ENCODE data around the gene STC2.
A peak's percentile ranks its signal among the peaks of the same experiment; 100 is the strongest.
"Not testable (repeated sequence)": the region's sequence is repeated elsewhere in the genome, so short reads cannot be mapped to it uniquely, and the experiment has no call there.

Gene STC2, protein sequence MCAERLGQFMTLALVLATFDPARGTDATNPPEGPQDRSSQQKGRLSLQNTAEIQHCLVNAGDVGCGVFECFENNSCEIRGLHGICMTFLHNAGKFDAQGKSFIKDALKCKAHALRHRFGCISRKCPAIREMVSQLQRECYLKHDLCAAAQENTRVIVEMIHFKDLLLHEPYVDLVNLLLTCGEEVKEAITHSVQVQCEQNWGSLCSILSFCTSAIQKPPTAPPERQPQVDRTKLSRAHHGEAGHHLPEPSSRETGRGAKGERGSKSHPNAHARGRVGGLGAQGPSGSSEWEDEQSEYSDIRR
- total RNA-seq, result 0.06 to 22.7 reads per million in 2 experiments

DNA sequence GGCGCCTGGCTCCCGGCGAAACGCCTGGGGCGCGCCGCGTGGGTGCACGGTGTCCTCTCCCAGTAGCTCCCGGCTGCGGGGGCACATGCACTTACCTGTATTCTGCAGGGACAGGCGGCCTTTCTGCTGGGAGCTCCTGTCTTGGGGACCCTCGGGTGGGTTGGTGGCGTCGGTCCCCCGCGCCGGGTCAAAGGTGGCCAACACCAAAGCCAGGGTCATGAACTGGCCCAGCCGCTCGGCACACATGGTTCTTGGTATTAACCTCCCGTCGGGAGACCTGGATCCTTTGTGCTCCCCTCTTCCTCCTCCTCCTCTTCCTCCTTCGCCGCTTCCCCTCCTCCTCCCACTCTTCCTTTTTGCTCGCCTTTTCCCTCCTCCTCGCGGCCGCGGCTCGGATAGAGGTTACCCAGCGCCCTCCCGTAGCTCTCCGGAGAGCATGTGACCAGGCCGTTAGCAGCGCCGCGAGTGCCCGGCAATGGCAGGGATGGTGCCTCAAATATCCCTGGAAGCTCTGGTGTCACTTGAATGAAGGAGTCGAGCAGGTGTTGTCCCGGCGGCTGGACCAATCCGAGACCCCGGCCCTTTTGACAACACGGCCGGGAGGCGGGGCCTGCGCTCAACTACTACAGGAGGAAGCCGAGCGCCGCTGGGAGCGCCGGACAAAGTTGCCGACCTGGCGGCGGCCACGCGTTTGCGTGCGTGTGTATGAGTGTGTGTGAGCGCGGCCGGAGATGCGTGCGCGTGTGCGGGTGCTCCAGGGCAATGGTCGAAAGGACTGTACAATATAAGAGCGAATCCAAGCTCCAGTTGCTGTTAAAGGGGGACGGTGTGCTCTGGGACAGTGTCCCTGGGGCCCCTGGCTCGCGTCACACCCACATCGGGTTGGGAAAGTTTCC, at the start of gene STC2:
TSS of gene STC2 (minus strand) at position 467 of the 896 bp plus-strand sequence. CDS start at position 246, 221 bp downstream.
- no peak for DNase-seq (ENCODE audit: low read depth)

DNA sequence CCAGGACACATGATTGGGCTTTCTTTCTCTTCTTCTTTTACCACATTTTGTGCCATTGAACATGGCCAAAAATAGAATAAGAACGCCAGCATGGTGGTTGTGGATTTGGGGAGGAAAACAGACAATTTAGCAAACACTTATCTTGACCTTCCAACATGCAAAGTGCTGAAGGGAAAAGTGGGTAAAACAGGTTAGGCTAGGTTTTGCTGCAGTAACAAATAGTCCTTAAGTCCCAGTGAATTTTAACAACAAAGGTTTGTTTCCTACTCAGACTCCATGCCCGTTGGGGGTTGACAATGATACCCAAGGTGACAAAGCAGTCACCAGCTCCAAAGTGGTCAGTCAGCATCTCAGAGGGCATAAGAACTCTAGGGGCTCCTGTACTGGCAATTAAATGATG, 43.2 kb upstream of the STC2 start:
- no peak for DNase-seq (ENCODE audit: low read depth)

- not testable (repeated sequence) for DNase-seq (ENCODE audit: low read depth)
Measured at GRCh38 chr5:173363406-173363805, 35.2 kb upstream of the STC2 start.

DNA sequence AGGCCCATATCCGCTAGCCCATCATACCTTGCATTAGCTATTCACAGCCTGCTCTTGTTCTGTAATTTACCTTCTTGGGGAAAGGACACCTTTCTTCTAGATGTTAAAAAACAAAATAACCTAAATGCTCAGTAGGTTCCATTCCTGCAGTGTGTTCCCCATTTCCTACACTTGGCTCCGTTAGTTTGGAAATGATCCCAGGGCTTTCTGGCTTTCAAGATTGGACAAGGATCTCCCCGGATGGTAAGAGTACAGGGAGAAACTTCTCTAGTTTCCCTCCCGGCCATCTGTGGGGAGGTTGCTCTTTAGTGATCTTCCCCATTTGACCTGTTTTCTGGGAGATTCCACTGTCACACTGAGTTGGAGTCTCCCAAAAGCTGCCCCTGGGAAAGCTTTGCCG, 27.3 kb upstream of the STC2 start:
- DNase-seq (ENCODE audit: low read depth), result no peak

DNA sequence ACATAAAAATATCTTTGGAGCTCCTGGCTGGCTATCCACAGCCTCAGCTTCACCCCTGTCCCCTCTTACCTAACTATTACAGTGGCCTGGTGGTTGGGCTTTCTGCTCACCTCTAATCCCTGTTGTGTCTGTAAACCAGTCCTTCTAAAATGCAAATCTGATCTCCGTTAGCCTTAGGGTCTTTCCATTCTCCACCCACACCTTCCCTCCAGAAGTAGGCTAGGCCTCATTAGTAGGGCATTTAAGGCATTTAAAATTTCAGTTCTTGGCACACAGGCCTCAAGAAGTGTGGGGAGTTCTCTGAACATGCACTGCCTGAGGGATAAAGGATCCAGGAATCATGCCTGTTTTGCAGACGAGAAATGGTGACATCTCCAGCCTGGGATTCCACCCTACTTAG, 26.4 kb upstream of the STC2 start:
- no peak for DNase-seq (ENCODE audit: low read depth)

GRCh38 chr5:173352366-173353349, 24.4 kb upstream of the STC2 start:
- no peak for DNase-seq (ENCODE audit: low read depth)

DNA sequence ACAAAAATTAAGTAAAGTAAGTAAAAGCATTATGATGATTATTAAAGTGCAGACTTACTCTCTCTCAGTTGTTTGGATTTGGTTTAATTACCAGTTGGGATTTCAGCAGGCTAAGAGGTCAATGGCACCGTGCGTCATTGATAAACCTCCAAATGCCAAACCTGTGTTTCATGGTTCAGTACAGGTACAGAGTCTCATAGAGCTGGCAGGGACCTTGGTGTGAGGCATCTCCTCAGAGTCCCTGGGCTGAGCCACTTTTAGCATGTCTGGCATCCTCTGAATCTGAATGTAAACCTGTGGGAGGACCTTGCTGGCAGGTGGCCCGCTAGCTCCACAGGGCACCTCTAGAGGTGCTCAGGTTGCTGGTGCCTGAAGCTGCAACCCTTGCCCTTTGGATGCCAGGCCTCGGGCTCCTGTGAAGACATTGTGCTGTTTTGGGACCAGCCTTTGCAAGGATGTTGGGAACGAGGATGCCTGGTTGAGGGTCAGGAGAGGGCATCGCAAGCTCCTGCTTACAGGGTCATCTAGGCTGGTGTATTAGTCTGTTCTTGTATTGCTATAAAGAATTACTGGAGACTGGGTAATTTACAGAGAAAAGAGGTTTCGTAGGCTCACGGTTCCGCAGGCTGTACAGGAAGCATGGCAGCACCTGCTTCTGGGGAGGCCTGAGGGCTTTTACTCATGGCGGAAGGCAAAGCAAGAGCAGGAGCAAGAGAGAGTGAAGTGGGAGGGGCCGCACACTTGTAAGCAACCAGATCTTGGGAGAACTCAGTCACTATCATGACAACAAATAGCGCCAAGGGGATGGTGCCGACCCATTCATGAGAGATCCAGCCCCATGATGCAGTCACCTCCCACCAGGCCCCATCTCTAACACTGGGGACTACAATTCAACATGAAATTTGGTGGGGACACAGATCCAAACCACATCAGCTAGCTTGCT, 14.9 kb upstream of the STC2 start:
- DNase-seq (ENCODE audit: low read depth), result no peak

DNA sequence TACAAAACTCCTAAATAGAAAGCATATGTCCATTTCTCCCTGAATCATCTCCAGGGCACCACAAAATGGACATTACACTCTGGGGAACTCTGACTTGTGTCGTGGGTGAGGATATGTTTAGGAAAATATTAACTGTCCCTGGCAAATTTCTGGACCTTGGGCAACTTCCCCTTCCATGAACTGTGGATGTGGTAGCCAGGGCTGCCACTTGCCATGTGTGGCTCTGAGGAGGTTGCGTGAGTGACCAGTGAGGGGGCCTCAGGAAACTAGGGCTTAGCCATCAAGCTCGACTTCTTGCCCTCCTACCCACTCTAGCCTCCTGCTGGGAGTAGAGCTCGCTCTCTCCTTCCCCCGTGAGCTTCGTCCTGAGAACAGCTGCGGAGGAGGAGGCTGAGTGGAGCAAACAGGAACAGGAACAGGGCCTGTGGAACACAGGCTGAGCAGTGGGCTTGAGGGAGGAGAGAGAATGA, 13.8 kb upstream of the STC2 start:
- no peak for DNase-seq (ENCODE audit: low read depth)

- DNase-seq (ENCODE audit: low read depth), result no peak
Measured at GRCh38 chr5:173340984-173341383, 12.8 kb upstream of the STC2 start.

- no peak for DNase-seq (ENCODE audit: low read depth)
Measured at GRCh38 chr5:173340451-173340850, 12.2 kb upstream of the STC2 start.

DNA sequence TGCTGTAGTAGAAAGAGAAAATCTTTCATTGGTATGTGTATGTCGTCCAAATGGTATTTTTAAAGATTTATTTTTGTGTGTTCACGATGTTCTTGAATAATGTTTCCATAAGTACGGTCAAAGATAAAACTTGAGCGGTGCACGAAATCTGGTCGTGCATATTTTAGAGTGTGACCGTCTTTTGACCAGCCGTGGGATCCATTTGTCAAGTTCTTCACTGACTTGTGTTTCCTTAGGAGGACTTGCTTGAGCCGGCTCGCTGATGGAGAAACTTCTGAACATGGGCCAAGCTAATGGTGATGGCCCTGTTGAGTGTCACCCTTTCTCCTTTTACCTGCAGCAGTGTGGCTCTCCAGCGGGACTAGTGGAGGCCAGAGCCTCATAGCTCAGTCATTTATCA, 11.1 kb upstream of the STC2 start:
- no peak for DNase-seq (ENCODE audit: low read depth)

DNA sequence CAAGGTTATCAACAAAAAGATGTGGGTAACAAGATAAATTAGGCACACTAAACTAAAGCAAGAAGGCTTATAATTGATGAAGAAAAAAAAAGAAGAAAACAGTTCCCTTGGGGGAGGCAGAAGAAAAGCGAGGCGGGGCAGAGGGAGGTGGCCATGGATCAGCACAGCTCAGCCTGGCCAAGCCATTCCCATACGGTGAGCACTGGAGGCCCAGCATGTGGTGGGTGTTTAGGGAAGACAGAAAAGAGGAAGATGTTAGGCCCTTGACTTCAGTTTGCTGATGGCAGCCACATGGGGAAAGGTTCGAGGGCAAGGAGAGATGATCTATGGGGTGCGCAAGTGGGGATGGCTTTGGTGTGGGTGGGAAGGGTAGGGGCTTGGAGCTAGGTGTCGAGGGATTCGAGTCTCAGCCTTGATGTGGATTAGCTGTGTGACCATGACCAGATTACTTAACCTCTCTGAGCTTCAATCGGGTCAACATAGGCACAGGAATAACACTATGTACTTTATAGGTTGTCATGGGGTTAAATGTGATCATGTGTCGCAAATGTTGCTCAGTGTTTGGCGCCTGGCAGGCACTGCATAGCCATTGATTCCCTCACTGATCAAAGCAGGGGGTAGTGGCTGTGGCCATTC, 10.3 kb upstream of the STC2 start:
- no peak for DNase-seq (ENCODE audit: low read depth)

DNA sequence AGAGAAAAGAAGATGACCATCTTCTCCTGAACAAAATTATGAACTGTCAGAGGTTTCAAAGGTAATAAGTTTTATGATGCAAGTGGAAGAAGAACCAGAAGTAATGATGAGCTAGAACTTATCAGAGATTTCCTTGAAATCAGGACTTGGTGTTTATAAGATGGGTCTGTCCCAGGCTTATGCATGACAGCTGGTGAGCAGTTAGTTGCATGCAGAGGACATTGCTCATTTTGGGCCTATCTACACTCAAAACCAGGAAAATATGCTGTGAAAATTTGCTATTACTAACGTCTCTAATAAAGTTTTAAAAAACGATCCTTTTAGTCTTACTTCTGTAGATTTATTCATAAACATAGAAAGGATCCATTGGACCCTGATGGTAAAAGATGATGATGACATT, 6.6 kb upstream of the STC2 start:
- DNase-seq (ENCODE audit: low read depth), result no peak

- DNase-seq (ENCODE audit: low read depth), result no peak
Measured at GRCh38 chr5:173333925-173334661, 5.9 kb upstream of the STC2 start.

DNA sequence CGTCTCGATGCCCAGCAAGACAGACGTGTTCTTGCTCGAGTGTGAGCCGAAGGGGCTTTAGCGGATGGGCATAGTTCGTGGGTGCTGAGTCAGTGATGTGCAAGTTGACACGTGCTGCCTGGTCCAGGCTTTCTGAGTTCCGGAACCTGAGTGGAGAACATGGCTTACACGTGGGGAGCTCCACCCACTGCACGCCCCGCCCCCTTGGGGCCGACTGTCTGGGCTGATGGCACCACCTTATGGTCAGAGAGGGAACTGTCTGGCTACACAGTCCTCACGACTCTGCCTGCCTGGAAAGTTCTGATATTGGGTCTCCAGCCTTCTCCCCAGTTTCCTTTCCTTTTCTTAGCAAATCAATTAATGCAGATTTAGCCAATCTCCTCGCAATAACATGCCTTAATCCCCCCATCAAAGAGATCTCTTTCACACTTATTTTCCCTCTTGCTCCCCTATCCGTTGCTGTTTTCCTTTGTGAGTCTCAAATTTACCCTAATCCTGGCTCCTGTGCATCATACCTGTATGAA, 3.8 kb upstream of the STC2 start:
- DNase-seq (ENCODE audit: low read depth), result peak; percentile 36

- no peak for DNase-seq (ENCODE audit: low read depth)
Measured at GRCh38 chr5:173331287-173331686, 3.1 kb upstream of the STC2 start.

GRCh38 chr5:173330338-173331206, 2.4 kb upstream of the STC2 start:
- DNase-seq (ENCODE audit: low read depth), result no peak

Measured in T follicular helper cell (primary cell).